Duodenal mucosa (tissue), 2 donors: ENCODE results near the gene GDE1.

Experiments
- H3K27ac ChIP-seq: one replicate; pipeline ENCODE4 v1.7.0; 2013; ENCODE audit warnings: low read depth, low read length
- H3K27me3 ChIP-seq, 2 donors: one replicate each; pipeline ENCODE4 v1.7.0; 2013; ENCODE audit warnings: low read length in 2 of 2, control low read depth in 1 of 2; ENCODE audit not compliant: insufficient read depth in 2 of 2, control insufficient read depth in 1 of 2
- H3K36me3 ChIP-seq, 2 donors: one replicate each; pipeline ENCODE4 v1.7.0; 2013; ENCODE audit warnings: low read length in 2 of 2, control low read depth in 1 of 2; ENCODE audit not compliant: insufficient read depth in 2 of 2, control insufficient read depth in 1 of 2
- H3K4me1 ChIP-seq, 2 donors: one replicate each; pipeline ENCODE4 v1.7.0; 2013; ENCODE audit warnings: low read length in 2 of 2, control low read depth in 1 of 2; ENCODE audit not compliant: insufficient read depth in 2 of 2, control insufficient read depth in 1 of 2
- H3K4me3 ChIP-seq, 2 donors: one replicate each; pipeline ENCODE4 v1.7.0; 2013; ENCODE audit warnings: low read length in 2 of 2, low read depth in 1 of 2
- H3K9ac ChIP-seq, 2 donors: one replicate each; pipeline ENCODE4 v1.7.0; 2013; ENCODE audit warnings: low read length in 2 of 2, low read depth in 1 of 2
- H3K9me3 ChIP-seq, 2 donors: one replicate each; pipeline ENCODE4 v1.7.0; 2013; ENCODE audit warnings: low read length in 2 of 2, control low read depth in 1 of 2; ENCODE audit not compliant: control insufficient read depth in 1 of 2

GDE1 gene, protein sequence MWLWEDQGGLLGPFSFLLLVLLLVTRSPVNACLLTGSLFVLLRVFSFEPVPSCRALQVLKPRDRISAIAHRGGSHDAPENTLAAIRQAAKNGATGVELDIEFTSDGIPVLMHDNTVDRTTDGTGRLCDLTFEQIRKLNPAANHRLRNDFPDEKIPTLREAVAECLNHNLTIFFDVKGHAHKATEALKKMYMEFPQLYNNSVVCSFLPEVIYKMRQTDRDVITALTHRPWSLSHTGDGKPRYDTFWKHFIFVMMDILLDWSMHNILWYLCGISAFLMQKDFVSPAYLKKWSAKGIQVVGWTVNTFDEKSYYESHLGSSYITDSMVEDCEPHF

GRCh38 chr16:19521471-19522396, at the start of gene GDE1:
GDE1 (minus strand) TSS chr16:19522098; CDS start chr16:19521964, 134 bp downstream.
- Histone ChIP-seq H3K4me3 (peak within 1 kb of the TSS; percentile 89 to 93), H3K9ac (peak within 1 kb of the TSS; percentile 92 to 94), H3K4me1 (peaks cover 25 to 41% of the 10 kb centered on the region in 2 donors), H3K27me3 (no peaks in the 10 kb centered on the region), H3K9me3 (no peaks in the 10 kb centered on the region), H3K36me3 (peaks cover 0 to 3% of the 10 kb centered on the region in 2 donors), H3K27ac (peak within 1 kb of the TSS; percentile 93)

DNA sequence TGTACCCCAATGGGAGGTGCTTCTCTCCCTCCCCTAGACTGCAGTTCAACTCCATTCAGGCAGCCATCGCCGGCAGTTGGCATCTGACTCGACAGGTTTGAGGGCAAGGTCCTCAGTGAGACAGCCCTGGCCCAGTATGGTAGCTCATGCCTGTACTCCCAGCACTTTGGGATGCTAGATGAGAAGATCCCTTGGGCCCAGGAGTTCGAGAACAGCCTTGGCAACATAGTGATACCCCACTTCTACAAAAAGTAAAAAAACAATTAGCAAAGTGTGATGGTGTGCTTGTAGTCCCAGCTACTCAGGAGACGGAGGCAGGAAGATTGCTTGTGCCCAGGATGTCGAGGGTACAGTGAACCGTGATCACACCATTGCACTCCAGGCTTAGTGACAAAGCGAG, 45.7 kb upstream of the GDE1 start:
- no peaks in the 10 kb centered on the region for H3K27me3 ChIP-seq
- peaks cover 4 to 53% of the 10 kb centered on the region in 2 donors for H3K36me3 ChIP-seq
- H3K9ac ChIP-seq = no peak overlapping the region
- no peak overlapping the region for H3K27ac ChIP-seq
- H3K4me3 ChIP-seq = no peak overlapping the region
- H3K4me1 ChIP-seq = no peaks in the 10 kb centered on the region
- no peaks in the 10 kb centered on the region for H3K9me3 ChIP-seq

GRCh38 chr16:19566362-19566761, 44.5 kb upstream of the GDE1 start:
- Histone ChIP-seq H3K4me3 (no peak overlapping the region), H3K27ac (no peak overlapping the region), H3K36me3 (peaks cover 0 to 45% of the 10 kb centered on the region in 2 donors), H3K27me3 (no peaks in the 10 kb centered on the region), H3K9ac (no peak overlapping the region), H3K9me3 (no peaks in the 10 kb centered on the region), H3K4me1 (no peaks in the 10 kb centered on the region)

DNA sequence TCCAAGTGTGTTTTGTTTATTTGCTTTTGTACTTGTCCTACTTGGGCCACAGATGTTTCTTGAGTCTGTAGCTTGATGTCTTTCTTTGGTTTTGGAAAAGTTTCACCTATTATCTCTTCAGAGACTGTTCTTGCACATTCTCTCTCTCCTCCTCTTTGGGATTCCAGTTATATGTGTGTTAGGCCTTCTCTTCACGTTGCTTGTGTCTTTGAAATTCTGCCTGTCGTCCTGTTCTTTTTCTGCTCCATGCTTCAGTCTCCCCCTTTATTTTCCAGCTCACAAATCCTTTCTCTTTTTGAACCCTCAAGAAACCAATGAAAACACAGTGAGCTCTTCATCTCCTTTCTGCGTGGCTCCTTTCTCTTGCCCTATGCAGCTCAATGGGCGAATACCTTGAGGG, 41.5 kb upstream of the GDE1 start:
- H3K9ac ChIP-seq = no peak overlapping the region
- no peaks in the 10 kb centered on the region for H3K4me1 ChIP-seq
- no peak overlapping the region for H3K27ac ChIP-seq
- H3K4me3 ChIP-seq = no peak overlapping the region
- no peaks in the 10 kb centered on the region for H3K27me3 ChIP-seq
- peaks cover 0 to 21% of the 10 kb centered on the region in 2 donors for H3K36me3 ChIP-seq
- no peaks in the 10 kb centered on the region for H3K9me3 ChIP-seq

DNA sequence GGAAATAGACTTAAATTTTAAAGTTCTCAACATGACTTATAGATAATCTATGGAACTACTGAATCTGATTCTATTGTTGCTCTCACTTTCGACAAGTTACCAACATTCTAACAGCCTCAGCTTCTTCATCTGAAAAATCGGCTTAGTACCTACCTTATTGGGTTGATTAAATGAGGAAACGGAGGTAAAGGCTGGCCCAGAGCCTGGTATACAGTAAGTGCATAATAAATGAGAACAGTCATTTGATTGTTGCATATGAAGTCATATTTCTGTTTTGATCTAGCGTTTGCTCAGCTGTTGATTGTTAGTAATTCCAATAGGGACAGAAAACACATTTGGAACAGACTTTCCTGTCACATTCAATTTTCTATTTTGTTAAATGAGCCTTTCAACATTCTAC, 38.2 kb upstream of the GDE1 start:
- H3K27me3 ChIP-seq = no peaks in the 10 kb centered on the region
- H3K36me3 ChIP-seq = peaks cover 0 to under 1% of the 10 kb centered on the region in 2 donors
- H3K4me3 ChIP-seq = no peak overlapping the region
- H3K4me1 ChIP-seq = peaks cover 5 to 6% of the 10 kb centered on the region in 2 donors
- no peak overlapping the region for H3K9ac ChIP-seq
- H3K27ac ChIP-seq = no peak overlapping the region
- H3K9me3 ChIP-seq = no peaks in the 10 kb centered on the region

- Histone ChIP-seq H3K9me3 (no peaks in the 10 kb centered on the region), H3K27ac (no peak overlapping the region), H3K9ac (no peak overlapping the region), H3K36me3 (no peaks in the 10 kb centered on the region), H3K4me3 (no peak overlapping the region), H3K27me3 (no peaks in the 10 kb centered on the region), H3K4me1 (peaks cover 5 to 6% of the 10 kb centered on the region in 2 donors)
These were observed 37.5 kb upstream of the GDE1 start for GRCh38 chr16:19559242-19559910.

GRCh38 chr16:19555938-19556771, 34.3 kb upstream of the GDE1 start:
- Histone ChIP-seq H3K9me3 (no peaks in the 10 kb centered on the region), H3K4me1 (peaks cover 5 to 6% of the 10 kb centered on the region in 2 donors), H3K4me3 (peak overlapping the region; percentile 85 to 87), H3K36me3 (no peaks in the 10 kb centered on the region), H3K9ac (peak overlapping the region; percentile 73 to 78), H3K27ac (peak overlapping the region; percentile 84), H3K27me3 (no peaks in the 10 kb centered on the region)

DNA sequence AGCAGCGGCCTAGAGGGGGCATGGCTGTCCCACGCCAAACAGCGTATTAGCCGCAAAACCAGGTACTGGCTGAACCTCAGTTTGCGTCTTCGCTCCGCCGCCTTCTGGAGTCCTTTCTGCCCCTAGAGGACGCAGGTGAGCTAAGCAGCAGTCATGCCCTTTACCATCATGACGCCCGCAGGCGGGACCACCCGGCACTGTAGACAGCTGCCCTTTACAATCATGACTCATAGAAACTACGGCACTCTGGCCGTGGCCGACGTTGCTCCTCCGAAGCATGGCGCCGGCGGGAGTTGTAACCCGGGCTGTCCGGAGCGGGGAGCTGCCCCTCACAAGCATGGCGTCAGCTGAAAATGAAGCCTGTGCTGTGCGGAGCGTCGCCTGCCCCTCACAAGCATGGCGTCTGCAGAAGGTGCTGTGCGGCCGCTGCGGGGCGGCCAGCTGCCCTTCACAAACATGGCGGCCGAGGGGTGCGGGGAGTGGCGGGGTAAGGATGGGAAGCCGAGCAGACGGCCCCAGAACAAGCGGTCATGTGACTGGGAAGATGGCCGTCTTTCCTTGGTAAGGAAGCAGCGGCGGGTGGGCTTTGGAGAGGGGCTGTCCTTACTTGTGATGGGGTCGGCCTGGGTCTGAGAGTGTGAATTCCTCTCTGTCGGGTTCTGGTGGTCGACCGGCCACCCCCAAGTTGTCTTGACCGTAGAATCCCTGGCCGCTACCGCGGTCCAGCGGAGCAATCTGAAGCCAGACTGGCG, 33.5 kb upstream of the GDE1 start, which contains the start of gene VPS35L:
Gene VPS35L (plus strand): TSS at position 518 of the 752 bp plus-strand sequence. CDS start 27 bp downstream, at position 545.
- H3K9me3 ChIP-seq = no peaks in the 10 kb centered on the region
- no peaks in the 10 kb centered on the region for H3K27me3 ChIP-seq
- peak within 1 kb of the TSS; percentile 84 for H3K27ac ChIP-seq
- H3K4me1 ChIP-seq = peaks cover 5 to 6% of the 10 kb centered on the region in 2 donors
- H3K9ac ChIP-seq = peak within 1 kb of the TSS; percentile 73 to 78
- peak within 1 kb of the TSS; percentile 85 to 87 for H3K4me3 ChIP-seq
- no peaks in the 10 kb centered on the region for H3K36me3 ChIP-seq

DNA sequence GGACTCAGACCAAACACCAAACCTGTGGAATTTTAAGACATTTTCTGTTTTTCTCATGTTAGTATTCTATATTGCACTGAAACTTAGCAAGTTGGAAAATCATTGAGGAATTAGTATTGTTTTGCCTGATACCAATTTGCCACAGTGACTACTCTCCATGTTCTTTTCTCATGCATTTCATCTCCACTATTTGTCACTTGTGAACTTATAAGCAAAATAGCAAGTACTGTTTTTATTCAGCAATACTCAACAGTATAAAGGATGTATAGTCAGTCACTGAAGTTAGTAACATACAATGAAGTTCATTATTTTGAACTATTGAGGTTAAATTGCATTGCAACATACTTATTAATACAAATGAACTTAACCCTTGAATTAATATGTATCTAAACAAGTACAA, 27.8 kb upstream of the GDE1 start:
- Histone ChIP-seq H3K27me3 (no peaks in the 10 kb centered on the region), H3K9ac (no peak overlapping the region), H3K4me3 (no peak overlapping the region), H3K27ac (no peak overlapping the region), H3K9me3 (no peaks in the 10 kb centered on the region), H3K36me3 (peaks cover 0 to 14% of the 10 kb centered on the region in 2 donors), H3K4me1 (no peaks in the 10 kb centered on the region)
